ENCODE data around the gene FAM89B.

DNA sequence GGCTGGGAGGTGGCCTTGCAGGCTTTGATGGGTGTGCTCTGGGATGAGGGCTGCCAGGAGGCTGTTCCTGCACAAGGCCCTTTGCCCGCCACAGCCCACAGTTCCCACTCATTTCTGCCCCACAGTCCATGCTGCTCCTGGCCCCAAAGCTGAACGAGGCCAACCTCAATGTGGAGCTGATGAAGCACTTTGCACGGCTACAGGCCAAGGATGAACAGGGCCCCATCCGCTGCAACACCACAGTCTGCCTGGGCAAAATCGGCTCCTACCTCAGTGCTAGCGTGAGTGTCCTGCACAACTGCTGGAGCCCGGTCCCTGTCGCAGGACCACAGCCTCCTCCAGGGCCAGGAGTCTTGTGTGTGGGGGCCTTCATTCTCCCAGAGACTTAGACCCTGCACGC lies 37.2 kb upstream of the FAM89B start:
- TF ChIP-seq JUN (IDR thresholded peaks at IDR 0.05; ENCODE audit: borderline replicate concordance, insufficient read depth, insufficient read length, low read depth) (no peak), POLR2A (IDR thresholded peaks at IDR 0.05; ENCODE audit: low read depth, low read length) (no peak), FOS (IDR thresholded peaks at IDR 0.05; ENCODE audit: borderline replicate concordance, insufficient read depth, low read length) (no peak), POLR2AphosphoS5 (IDR thresholded peaks at IDR 0.05; ENCODE audit: insufficient read depth, low read depth, low read length) (no peak)
- TF ChIP-seq, protein P1, sequence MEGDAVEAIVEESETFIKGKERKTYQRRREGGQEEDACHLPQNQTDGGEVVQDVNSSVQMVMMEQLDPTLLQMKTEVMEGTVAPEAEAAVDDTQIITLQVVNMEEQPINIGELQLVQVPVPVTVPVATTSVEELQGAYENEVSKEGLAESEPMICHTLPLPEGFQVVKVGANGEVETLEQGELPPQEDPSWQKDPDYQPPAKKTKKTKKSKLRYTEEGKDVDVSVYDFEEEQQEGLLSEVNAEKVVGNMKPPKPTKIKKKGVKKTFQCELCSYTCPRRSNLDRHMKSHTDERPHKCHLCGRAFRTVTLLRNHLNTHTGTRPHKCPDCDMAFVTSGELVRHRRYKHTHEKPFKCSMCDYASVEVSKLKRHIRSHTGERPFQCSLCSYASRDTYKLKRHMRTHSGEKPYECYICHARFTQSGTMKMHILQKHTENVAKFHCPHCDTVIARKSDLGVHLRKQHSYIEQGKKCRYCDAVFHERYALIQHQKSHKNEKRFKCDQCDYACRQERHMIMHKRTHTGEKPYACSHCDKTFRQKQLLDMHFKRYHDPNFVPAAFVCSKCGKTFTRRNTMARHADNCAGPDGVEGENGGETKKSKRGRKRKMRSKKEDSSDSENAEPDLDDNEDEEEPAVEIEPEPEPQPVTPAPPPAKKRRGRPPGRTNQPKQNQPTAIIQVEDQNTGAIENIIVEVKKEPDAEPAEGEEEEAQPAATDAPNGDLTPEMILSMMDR (IDR thresholded peaks at IDR 0.05; ENCODE audit: extremely low read depth in 1 of 2, insufficient read depth in 1 of 2, low read depth in 1 of 2, low read length in 2 of 2), result no peak

All from endothelial cell of umbilical vein (primary cell).